ENCODE results near the gene NUDT9.
"Not testable (repeated sequence)": the region's sequence is repeated elsewhere in the genome, so short reads cannot be mapped to it uniquely, and the experiment has no call there.

DNA sequence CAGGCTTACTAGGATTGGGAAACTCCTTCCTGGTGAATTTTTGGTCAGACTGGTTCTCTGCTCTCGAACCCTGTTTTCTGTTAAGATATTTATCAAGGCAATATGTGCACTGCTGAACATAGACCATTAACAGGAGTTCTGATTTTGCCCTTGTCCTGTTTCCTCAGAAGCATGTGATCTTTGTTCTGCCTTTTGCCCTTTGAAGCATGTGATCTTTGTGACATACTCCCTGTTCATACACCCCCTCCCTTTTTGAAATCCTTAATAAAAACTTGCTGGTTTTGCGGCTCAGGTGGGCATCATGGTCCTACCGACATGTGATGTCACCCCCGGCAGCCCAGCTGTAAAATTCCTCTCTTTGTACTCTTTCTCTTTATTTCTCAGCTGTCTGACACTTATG, 4.0 kb upstream of the NUDT9 start:
- TF ChIP-seq, protein P1, sequence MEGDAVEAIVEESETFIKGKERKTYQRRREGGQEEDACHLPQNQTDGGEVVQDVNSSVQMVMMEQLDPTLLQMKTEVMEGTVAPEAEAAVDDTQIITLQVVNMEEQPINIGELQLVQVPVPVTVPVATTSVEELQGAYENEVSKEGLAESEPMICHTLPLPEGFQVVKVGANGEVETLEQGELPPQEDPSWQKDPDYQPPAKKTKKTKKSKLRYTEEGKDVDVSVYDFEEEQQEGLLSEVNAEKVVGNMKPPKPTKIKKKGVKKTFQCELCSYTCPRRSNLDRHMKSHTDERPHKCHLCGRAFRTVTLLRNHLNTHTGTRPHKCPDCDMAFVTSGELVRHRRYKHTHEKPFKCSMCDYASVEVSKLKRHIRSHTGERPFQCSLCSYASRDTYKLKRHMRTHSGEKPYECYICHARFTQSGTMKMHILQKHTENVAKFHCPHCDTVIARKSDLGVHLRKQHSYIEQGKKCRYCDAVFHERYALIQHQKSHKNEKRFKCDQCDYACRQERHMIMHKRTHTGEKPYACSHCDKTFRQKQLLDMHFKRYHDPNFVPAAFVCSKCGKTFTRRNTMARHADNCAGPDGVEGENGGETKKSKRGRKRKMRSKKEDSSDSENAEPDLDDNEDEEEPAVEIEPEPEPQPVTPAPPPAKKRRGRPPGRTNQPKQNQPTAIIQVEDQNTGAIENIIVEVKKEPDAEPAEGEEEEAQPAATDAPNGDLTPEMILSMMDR (IDR thresholded peaks at IDR 0.05), result not testable (repeated sequence)
- not testable (repeated sequence) for TF ChIP-seq SP1 (CRISPR knock-in tag; conservative IDR thresholded peaks at IDR 0.05); NFYB (CRISPR knock-in tag; conservative IDR thresholded peaks at IDR 0.05; ENCODE audit: low read depth); KAT7 (CRISPR knock-in tag; IDR thresholded peaks at IDR 0.05; ENCODE audit: borderline replicate concordance); ZNF121 (CRISPR knock-in tag; IDR thresholded peaks at IDR 0.05)
- TF ChIP-seq, protein P2, sequence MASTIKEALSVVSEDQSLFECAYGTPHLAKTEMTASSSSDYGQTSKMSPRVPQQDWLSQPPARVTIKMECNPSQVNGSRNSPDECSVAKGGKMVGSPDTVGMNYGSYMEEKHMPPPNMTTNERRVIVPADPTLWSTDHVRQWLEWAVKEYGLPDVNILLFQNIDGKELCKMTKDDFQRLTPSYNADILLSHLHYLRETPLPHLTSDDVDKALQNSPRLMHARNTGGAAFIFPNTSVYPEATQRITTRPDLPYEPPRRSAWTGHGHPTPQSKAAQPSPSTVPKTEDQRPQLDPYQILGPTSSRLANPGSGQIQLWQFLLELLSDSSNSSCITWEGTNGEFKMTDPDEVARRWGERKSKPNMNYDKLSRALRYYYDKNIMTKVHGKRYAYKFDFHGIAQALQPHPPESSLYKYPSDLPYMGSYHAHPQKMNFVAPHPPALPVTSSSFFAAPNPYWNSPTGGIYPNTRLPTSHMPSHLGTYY (CRISPR knock-in tag; IDR thresholded peaks at IDR 0.05), result not testable (repeated sequence)
- TF ChIP-seq, protein P3, sequence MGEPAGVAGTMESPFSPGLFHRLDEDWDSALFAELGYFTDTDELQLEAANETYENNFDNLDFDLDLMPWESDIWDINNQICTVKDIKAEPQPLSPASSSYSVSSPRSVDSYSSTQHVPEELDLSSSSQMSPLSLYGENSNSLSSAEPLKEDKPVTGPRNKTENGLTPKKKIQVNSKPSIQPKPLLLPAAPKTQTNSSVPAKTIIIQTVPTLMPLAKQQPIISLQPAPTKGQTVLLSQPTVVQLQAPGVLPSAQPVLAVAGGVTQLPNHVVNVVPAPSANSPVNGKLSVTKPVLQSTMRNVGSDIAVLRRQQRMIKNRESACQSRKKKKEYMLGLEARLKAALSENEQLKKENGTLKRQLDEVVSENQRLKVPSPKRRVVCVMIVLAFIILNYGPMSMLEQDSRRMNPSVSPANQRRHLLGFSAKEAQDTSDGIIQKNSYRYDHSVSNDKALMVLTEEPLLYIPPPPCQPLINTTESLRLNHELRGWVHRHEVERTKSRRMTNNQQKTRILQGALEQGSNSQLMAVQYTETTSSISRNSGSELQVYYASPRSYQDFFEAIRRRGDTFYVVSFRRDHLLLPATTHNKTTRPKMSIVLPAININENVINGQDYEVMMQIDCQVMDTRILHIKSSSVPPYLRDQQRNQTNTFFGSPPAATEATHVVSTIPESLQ (CRISPR knock-in tag; IDR thresholded peaks at IDR 0.05), result not testable (repeated sequence)
- TF ChIP-seq, protein P4, sequence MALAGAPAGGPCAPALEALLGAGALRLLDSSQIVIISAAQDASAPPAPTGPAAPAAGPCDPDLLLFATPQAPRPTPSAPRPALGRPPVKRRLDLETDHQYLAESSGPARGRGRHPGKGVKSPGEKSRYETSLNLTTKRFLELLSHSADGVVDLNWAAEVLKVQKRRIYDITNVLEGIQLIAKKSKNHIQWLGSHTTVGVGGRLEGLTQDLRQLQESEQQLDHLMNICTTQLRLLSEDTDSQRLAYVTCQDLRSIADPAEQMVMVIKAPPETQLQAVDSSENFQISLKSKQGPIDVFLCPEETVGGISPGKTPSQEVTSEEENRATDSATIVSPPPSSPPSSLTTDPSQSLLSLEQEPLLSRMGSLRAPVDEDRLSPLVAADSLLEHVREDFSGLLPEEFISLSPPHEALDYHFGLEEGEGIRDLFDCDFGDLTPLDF (CRISPR knock-in tag; IDR thresholded peaks at IDR 0.05), result not testable (repeated sequence)
- TF ChIP-seq, protein P5, sequence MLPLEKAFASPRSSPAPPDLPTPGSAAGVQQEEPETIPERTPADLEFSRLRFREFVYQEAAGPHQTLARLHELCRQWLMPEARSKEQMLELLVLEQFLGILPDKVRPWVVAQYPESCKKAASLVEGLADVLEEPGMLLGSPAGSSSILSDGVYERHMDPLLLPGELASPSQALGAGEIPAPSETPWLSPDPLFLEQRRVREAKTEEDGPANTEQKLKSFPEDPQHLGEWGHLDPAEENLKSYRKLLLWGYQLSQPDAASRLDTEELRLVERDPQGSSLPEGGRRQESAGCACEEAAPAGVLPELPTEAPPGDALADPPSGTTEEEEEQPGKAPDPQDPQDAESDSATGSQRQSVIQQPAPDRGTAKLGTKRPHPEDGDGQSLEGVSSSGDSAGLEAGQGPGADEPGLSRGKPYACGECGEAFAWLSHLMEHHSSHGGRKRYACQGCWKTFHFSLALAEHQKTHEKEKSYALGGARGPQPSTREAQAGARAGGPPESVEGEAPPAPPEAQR (CRISPR knock-in tag; IDR thresholded peaks at IDR 0.05), result not testable (repeated sequence)
- TF ChIP-seq, protein P6, sequence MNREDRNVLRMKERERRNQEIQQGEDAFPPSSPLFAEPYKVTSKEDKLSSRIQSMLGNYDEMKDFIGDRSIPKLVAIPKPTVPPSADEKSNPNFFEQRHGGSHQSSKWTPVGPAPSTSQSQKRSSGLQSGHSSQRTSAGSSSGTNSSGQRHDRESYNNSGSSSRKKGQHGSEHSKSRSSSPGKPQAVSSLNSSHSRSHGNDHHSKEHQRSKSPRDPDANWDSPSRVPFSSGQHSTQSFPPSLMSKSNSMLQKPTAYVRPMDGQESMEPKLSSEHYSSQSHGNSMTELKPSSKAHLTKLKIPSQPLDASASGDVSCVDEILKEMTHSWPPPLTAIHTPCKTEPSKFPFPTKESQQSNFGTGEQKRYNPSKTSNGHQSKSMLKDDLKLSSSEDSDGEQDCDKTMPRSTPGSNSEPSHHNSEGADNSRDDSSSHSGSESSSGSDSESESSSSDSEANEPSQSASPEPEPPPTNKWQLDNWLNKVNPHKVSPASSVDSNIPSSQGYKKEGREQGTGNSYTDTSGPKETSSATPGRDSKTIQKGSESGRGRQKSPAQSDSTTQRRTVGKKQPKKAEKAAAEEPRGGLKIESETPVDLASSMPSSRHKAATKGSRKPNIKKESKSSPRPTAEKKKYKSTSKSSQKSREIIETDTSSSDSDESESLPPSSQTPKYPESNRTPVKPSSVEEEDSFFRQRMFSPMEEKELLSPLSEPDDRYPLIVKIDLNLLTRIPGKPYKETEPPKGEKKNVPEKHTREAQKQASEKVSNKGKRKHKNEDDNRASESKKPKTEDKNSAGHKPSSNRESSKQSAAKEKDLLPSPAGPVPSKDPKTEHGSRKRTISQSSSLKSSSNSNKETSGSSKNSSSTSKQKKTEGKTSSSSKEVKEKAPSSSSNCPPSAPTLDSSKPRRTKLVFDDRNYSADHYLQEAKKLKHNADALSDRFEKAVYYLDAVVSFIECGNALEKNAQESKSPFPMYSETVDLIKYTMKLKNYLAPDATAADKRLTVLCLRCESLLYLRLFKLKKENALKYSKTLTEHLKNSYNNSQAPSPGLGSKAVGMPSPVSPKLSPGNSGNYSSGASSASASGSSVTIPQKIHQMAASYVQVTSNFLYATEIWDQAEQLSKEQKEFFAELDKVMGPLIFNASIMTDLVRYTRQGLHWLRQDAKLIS (CRISPR knock-in tag; IDR thresholded peaks at IDR 0.05; ENCODE audit: borderline replicate concordance), result not testable (repeated sequence)
- TF ChIP-seq, protein P7, sequence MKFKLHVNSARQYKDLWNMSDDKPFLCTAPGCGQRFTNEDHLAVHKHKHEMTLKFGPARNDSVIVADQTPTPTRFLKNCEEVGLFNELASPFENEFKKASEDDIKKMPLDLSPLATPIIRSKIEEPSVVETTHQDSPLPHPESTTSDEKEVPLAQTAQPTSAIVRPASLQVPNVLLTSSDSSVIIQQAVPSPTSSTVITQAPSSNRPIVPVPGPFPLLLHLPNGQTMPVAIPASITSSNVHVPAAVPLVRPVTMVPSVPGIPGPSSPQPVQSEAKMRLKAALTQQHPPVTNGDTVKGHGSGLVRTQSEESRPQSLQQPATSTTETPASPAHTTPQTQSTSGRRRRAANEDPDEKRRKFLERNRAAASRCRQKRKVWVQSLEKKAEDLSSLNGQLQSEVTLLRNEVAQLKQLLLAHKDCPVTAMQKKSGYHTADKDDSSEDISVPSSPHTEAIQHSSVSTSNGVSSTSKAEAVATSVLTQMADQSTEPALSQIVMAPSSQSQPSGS (CRISPR knock-in tag; IDR thresholded peaks at IDR 0.05; ENCODE audit: borderline replicate concordance, low read depth), result not testable (repeated sequence)

Data from WTC11 (cell line).